Endothelial cell of umbilical vein (primary cell): ENCODE measurements around the gene GATAD2A.
A peak's percentile ranks its signal among the peaks of the same experiment; 100 is the strongest.

Experiments used
- EZH2 ChIP-seq: IDR thresholded peaks from 2 replicates; pipeline ENCODE4 v1.6.1; 2012; ENCODE audit warnings: borderline replicate concordance, low read depth, mild to moderate bottlenecking, moderate library complexity, low read length, inconsistent platforms; ENCODE audit not compliant: severe bottlenecking
- POLR2A ChIP-seq: IDR thresholded peaks from 2 replicates; pipeline ENCODE4 v1.6.1; 2012; ENCODE audit warnings: low read depth, mild to moderate bottlenecking, control low read depth, low read length
- POLR2AphosphoS5 ChIP-seq: IDR thresholded peaks from 2 replicates; pipeline ENCODE4 v1.6.1; 2012; ENCODE audit warnings: low read depth, mild to moderate bottlenecking, control low read depth, low read length, moderate library complexity; ENCODE audit not compliant: insufficient read depth
- TF ChIP-seq, protein P1 (sequence below), 2 donors: IDR thresholded peaks; 1 replicate in 1 of 2; 2 replicates in 1 of 2; pipeline ENCODE4 v1.5.1; 2011; ENCODE audit warnings: low read length in 2 of 2, mild to moderate bottlenecking in 2 of 2, moderate library complexity in 2 of 2, control low read depth in 1 of 2, inconsistent platforms in 1 of 2, low read depth in 1 of 2; ENCODE audit not compliant: insufficient read depth in 1 of 2; ENCODE audit errors: extremely low read depth in 1 of 2

DNA sequence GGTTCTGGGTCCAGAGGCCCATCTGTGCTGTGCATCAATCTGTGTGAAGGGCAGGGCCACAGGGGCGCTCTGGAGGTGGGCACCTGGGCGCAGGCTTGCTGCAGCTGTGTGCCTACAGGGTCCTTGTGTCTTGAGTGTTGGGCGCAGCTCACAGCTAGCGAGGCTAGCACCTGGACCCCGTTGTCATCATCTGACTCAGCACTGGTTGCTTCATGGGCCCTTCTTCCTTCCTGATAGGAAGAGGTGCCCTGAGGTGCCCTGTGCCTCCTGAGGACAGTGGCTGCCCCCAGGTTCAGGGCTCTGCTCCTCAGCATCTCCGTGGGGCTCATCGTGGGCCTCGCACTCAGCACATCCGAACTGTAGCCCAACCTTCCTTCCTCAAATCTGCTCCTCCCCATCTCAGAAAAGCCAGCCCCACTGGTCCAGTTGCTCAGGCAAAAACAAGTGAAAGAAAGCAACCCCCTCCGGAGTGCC is 54.8 kb downstream of the GATAD2A start:
- no peak for TF ChIP-seq POLR2AphosphoS5
- TF ChIP-seq, protein P1, sequence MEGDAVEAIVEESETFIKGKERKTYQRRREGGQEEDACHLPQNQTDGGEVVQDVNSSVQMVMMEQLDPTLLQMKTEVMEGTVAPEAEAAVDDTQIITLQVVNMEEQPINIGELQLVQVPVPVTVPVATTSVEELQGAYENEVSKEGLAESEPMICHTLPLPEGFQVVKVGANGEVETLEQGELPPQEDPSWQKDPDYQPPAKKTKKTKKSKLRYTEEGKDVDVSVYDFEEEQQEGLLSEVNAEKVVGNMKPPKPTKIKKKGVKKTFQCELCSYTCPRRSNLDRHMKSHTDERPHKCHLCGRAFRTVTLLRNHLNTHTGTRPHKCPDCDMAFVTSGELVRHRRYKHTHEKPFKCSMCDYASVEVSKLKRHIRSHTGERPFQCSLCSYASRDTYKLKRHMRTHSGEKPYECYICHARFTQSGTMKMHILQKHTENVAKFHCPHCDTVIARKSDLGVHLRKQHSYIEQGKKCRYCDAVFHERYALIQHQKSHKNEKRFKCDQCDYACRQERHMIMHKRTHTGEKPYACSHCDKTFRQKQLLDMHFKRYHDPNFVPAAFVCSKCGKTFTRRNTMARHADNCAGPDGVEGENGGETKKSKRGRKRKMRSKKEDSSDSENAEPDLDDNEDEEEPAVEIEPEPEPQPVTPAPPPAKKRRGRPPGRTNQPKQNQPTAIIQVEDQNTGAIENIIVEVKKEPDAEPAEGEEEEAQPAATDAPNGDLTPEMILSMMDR (IDR thresholded peaks at IDR 0.05; ENCODE audit: extremely low read depth in 1 of 2, insufficient read depth in 1 of 2, low read depth in 1 of 2, low read length in 2 of 2) = no peak
- no peak for TF ChIP-seq EZH2
- peak; percentile 9 for TF ChIP-seq POLR2A
